ENCODE results near the gene BCAP29.

GRCh38 chr7:107659666-107660065 is 79.6 kb downstream of the BCAP29 start:
- TF ChIP-seq TAF1 (IDR thresholded peaks at IDR 0.05; ENCODE audit: low read depth, low read length) = no peak
- TF ChIP-seq POLR2AphosphoS5 (IDR thresholded peaks at IDR 0.05; ENCODE audit: low read depth, low read length) = no peak
- no peak for TF ChIP-seq POLR2A (IDR thresholded peaks at IDR 0.05; ENCODE audit: low read depth, low read length)
- no peak for TF ChIP-seq SPI1 (IDR thresholded peaks at IDR 0.05; ENCODE audit: low read depth, low read length)

Data from GM12891 (cell line).